ENCODE measurements around the gene MARCHF2. TPM values are rescaled to one million over a fixed set of nuclear protein-coding genes. Genes with fewer than 3 reads are reported as not detected.

MARCHF2 gene
- 22.6 TPM for polyA plus RNA-seq (2013, experiment 1 of 4)
- 22.9 TPM for polyA plus RNA-seq (2013, experiment 2 of 4)
- 25.8 TPM for polyA plus RNA-seq (2013, experiment 3 of 4)
- polyA plus RNA-seq (2013, experiment 4 of 4), result 26.1 TPM

GRCh38 chr19:8412783-8413628 is at the start of gene MARCHF2:
TSS of gene MARCHF2 (plus strand) at chr19:8413305. CDS start at chr19:8421841, 8,536 bp downstream.
- H3K27me3 ChIP-seq (ENCODE audit: control insufficient read depth, insufficient read depth, low read length, poor library complexity, severe bottlenecking), result peaks cover 8% of the 10 kb centered on the region
- no peaks in the 10 kb centered on the region for H3K9me3 ChIP-seq (ENCODE audit: control insufficient read depth, low read length)
- WGBS, 2 experiments, result 7 to 8% methylated on average over 89 of the region's 89 CpGs
- H3K4me1 ChIP-seq (ENCODE audit: control insufficient read depth, insufficient read depth, low read length), result no peaks in the 10 kb centered on the region
- no peaks in the 10 kb centered on the region for H3K36me3 ChIP-seq (ENCODE audit: control insufficient read depth, insufficient read depth, low read length)
- H3K4me3 ChIP-seq (ENCODE audit: insufficient read depth, low read depth, low read length), result peak within 1 kb of the TSS; percentile 73
- no peak within 1 kb of the TSS for H3K27ac ChIP-seq (ENCODE audit: insufficient read depth, low read depth, low read length, poor library complexity, severe bottlenecking)

GRCh38 chr19:8363803-8364771 is 49.0 kb upstream of the MARCHF2 start, which contains the start of gene ANGPTL4:
TSS of gene ANGPTL4 (plus strand) at chr19:8364155. CDS start at chr19:8364322, 167 bp downstream.
- Histone ChIP-seq H3K36me3 (ENCODE audit: control insufficient read depth, insufficient read depth, low read length) (no peaks in the 10 kb centered on the region), H3K27ac (ENCODE audit: insufficient read depth, low read depth, low read length, poor library complexity, severe bottlenecking) (no peak within 1 kb of the TSS), H3K4me3 (ENCODE audit: insufficient read depth, low read depth, low read length) (peak within 1 kb of the TSS; percentile 50), H3K27me3 (ENCODE audit: control insufficient read depth, insufficient read depth, low read length, poor library complexity, severe bottlenecking) (peaks cover 12% of the 10 kb centered on the region), H3K4me1 (ENCODE audit: control insufficient read depth, insufficient read depth, low read length) (peaks cover 17% of the 10 kb centered on the region), H3K9me3 (ENCODE audit: control insufficient read depth, low read length) (no peaks in the 10 kb centered on the region)
- 1% methylated on average over 81 of the region's 81 CpGs for whole genome bisulfite sequencing, 2 experiments

- H3K27me3 ChIP-seq (ENCODE audit: control insufficient read depth, insufficient read depth, low read length, poor library complexity, severe bottlenecking), result peaks cover 12% of the 10 kb centered on the region
- 95 to 98% methylated on average over 11 of the region's 11 CpGs for WGBS, 2 experiments
- no peaks in the 10 kb centered on the region for H3K9me3 ChIP-seq (ENCODE audit: control insufficient read depth, low read length)
- H3K4me3 ChIP-seq (ENCODE audit: insufficient read depth, low read depth, low read length), result no peak overlapping the region
- peaks cover 2% of the 10 kb centered on the region for H3K36me3 ChIP-seq (ENCODE audit: control insufficient read depth, insufficient read depth, low read length)
- H3K4me1 ChIP-seq (ENCODE audit: control insufficient read depth, insufficient read depth, low read length), result peaks cover 17% of the 10 kb centered on the region
- no peak overlapping the region for H3K27ac ChIP-seq (ENCODE audit: insufficient read depth, low read depth, low read length, poor library complexity, severe bottlenecking)
Observed at GRCh38 chr19:8366121-8366581, 47.0 kb upstream of the MARCHF2 start.

- Histone ChIP-seq H3K27me3 (ENCODE audit: control insufficient read depth, insufficient read depth, low read length, poor library complexity, severe bottlenecking) (peaks cover 12% of the 10 kb centered on the region), H3K36me3 (ENCODE audit: control insufficient read depth, insufficient read depth, low read length) (peaks cover 7% of the 10 kb centered on the region), H3K9me3 (ENCODE audit: control insufficient read depth, low read length) (no peaks in the 10 kb centered on the region), H3K4me3 (ENCODE audit: insufficient read depth, low read depth, low read length) (peak overlapping the region; percentile 26), H3K4me1 (ENCODE audit: control insufficient read depth, insufficient read depth, low read length) (peaks cover 17% of the 10 kb centered on the region), H3K27ac (ENCODE audit: insufficient read depth, low read depth, low read length, poor library complexity, severe bottlenecking) (peak overlapping the region; percentile 95)
- WGBS, 2 experiments, result 60 to 62% methylated on average over 13 of the region's 13 CpGs
Observed at GRCh38 chr19:8366961-8367326, 46.2 kb upstream of the MARCHF2 start.

- H3K4me1 ChIP-seq (ENCODE audit: control insufficient read depth, insufficient read depth, low read length), result peaks cover 17% of the 10 kb centered on the region
- peak overlapping the region; percentile 26 for H3K4me3 ChIP-seq (ENCODE audit: insufficient read depth, low read depth, low read length)
- H3K27ac ChIP-seq (ENCODE audit: insufficient read depth, low read depth, low read length, poor library complexity, severe bottlenecking), result peak overlapping the region; percentile 95
- no peaks in the 10 kb centered on the region for H3K9me3 ChIP-seq (ENCODE audit: control insufficient read depth, low read length)
- peaks cover 12% of the 10 kb centered on the region for H3K27me3 ChIP-seq (ENCODE audit: control insufficient read depth, insufficient read depth, low read length, poor library complexity, severe bottlenecking)
- peaks cover 7% of the 10 kb centered on the region for H3K36me3 ChIP-seq (ENCODE audit: control insufficient read depth, insufficient read depth, low read length)
- 25 to 26% methylated on average over 23 of the region's 23 CpGs for WGBS, 2 experiments
Observed at GRCh38 chr19:8367327-8368001, 45.6 kb upstream of the MARCHF2 start.

- Histone ChIP-seq H3K4me3 (ENCODE audit: insufficient read depth, low read depth, low read length) (no peak overlapping the region), H3K9me3 (ENCODE audit: control insufficient read depth, low read length) (no peaks in the 10 kb centered on the region), H3K36me3 (ENCODE audit: control insufficient read depth, insufficient read depth, low read length) (peaks cover 25% of the 10 kb centered on the region), H3K27ac (ENCODE audit: insufficient read depth, low read depth, low read length, poor library complexity, severe bottlenecking) (peak overlapping the region; percentile 17), H3K27me3 (ENCODE audit: control insufficient read depth, insufficient read depth, low read length, poor library complexity, severe bottlenecking) (no peaks in the 10 kb centered on the region), H3K4me1 (ENCODE audit: control insufficient read depth, insufficient read depth, low read length) (peaks cover 17% of the 10 kb centered on the region)
- 87 to 89% methylated on average over 16 to 19 of the region's 19 CpGs for WGBS, 2 experiments
Observed at GRCh38 chr19:8370176-8371010, 42.7 kb upstream of the MARCHF2 start.

GRCh38 chr19:8371011-8371804 is 41.9 kb upstream of the MARCHF2 start:
- H3K27ac ChIP-seq (ENCODE audit: insufficient read depth, low read depth, low read length, poor library complexity, severe bottlenecking), result peak overlapping the region; percentile 17
- no peaks in the 10 kb centered on the region for H3K9me3 ChIP-seq (ENCODE audit: control insufficient read depth, low read length)
- peaks cover 25% of the 10 kb centered on the region for H3K36me3 ChIP-seq (ENCODE audit: control insufficient read depth, insufficient read depth, low read length)
- WGBS, 2 experiments, result 93 to 94% methylated on average over 27 to 28 of the region's 28 CpGs
- no peak overlapping the region for H3K4me3 ChIP-seq (ENCODE audit: insufficient read depth, low read depth, low read length)
- H3K4me1 ChIP-seq (ENCODE audit: control insufficient read depth, insufficient read depth, low read length), result peaks cover 15% of the 10 kb centered on the region
- H3K27me3 ChIP-seq (ENCODE audit: control insufficient read depth, insufficient read depth, low read length, poor library complexity, severe bottlenecking), result no peaks in the 10 kb centered on the region

- no peaks in the 10 kb centered on the region for H3K27me3 ChIP-seq (ENCODE audit: control insufficient read depth, insufficient read depth, low read length, poor library complexity, severe bottlenecking)
- WGBS, 2 experiments, result 90 to 92% methylated on average over 26 of the region's 26 CpGs
- peaks cover 25% of the 10 kb centered on the region for H3K36me3 ChIP-seq (ENCODE audit: control insufficient read depth, insufficient read depth, low read length)
- H3K9me3 ChIP-seq (ENCODE audit: control insufficient read depth, low read length), result no peaks in the 10 kb centered on the region
- H3K4me1 ChIP-seq (ENCODE audit: control insufficient read depth, insufficient read depth, low read length), result no peaks in the 10 kb centered on the region
- no peak overlapping the region for H3K27ac ChIP-seq (ENCODE audit: insufficient read depth, low read depth, low read length, poor library complexity, severe bottlenecking)
- no peak overlapping the region for H3K4me3 ChIP-seq (ENCODE audit: insufficient read depth, low read depth, low read length)
Observed at GRCh38 chr19:8373867-8374813, 39.0 kb upstream of the MARCHF2 start.

Data from ectodermal cell (in vitro differentiated cells).